ENCODE measurements around the gene TWF1.
A peak's percentile ranks its signal among the peaks of the same experiment; 100 is the strongest.

DNA sequence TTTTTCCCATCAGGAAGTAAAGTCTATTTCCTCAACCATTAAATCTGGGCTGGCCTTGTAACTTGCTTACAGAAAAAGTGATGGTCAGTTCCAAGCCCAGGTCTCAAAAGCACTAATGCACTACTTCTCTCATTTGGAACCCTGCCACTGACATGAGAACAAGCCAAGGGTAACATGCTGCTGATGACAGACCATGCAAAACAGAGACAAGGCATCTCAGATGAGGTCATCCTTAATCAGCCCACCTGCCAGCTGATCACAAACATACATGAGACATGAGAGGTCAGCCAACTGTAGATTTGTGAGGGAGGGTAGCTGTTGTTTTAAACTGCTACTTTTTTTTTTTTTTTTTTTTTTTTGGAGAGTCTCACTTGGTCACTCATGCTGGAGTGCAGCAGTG is 16.2 kb downstream of the TWF1 start:
- TF ChIP-seq ZSCAN5A (tag by site-specific recombination; IDR thresholded peaks at IDR 0.05) = no peak
- no peak for TF ChIP-seq REST (tag by site-specific recombination; IDR thresholded peaks at IDR 0.05)
- no peak for TF ChIP-seq ZNF140 (tag by site-specific recombination; IDR thresholded peaks at IDR 0.05)
- TF ChIP-seq, protein P1, sequence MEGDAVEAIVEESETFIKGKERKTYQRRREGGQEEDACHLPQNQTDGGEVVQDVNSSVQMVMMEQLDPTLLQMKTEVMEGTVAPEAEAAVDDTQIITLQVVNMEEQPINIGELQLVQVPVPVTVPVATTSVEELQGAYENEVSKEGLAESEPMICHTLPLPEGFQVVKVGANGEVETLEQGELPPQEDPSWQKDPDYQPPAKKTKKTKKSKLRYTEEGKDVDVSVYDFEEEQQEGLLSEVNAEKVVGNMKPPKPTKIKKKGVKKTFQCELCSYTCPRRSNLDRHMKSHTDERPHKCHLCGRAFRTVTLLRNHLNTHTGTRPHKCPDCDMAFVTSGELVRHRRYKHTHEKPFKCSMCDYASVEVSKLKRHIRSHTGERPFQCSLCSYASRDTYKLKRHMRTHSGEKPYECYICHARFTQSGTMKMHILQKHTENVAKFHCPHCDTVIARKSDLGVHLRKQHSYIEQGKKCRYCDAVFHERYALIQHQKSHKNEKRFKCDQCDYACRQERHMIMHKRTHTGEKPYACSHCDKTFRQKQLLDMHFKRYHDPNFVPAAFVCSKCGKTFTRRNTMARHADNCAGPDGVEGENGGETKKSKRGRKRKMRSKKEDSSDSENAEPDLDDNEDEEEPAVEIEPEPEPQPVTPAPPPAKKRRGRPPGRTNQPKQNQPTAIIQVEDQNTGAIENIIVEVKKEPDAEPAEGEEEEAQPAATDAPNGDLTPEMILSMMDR (tag by site-specific recombination; IDR thresholded peaks at IDR 0.05) = no peak
- no peak for TF ChIP-seq ZNF335 (tag by site-specific recombination; conservative IDR thresholded peaks at IDR 0.05)
- no peak for TF ChIP-seq GLI4 (tag by site-specific recombination; IDR thresholded peaks at IDR 0.05)
- peak; percentile 74; the same call in 1 of the 2 replicates for TF ChIP-seq ZNF24 (tag by site-specific recombination; IDR thresholded peaks at IDR 0.05)
- no peak for TF ChIP-seq ZSCAN30 (tag by site-specific recombination; IDR thresholded peaks at IDR 0.05)
- TF ChIP-seq ZNF677 (tag by site-specific recombination; IDR thresholded peaks at IDR 0.05) = no peak
- TF ChIP-seq TCF7L2 (IDR thresholded peaks at IDR 0.05; ENCODE audit: borderline replicate concordance, low read depth, low read length) = no peak
